ENCODE measurements around the gene DDX39A.

GRCh38 chr19:14446336-14447036 lies 27.3 kb upstream of the DDX39A start:
- no peak for TF ChIP-seq USF2 (IDR thresholded peaks at IDR 0.05; ENCODE audit: borderline replicate concordance, low read depth, low read length)
- no peak for TF ChIP-seq GABPA (IDR thresholded peaks at IDR 0.05; ENCODE audit: low read depth)
- TF ChIP-seq CTCF (IDR thresholded peaks at IDR 0.05) = no peak
- TF ChIP-seq RAD21 (IDR thresholded peaks at IDR 0.05; ENCODE audit: low read length) = no peak
- no peak for TF ChIP-seq SIN3A (IDR thresholded peaks at IDR 0.05; ENCODE audit: borderline replicate concordance, low read depth, low read length)
- no peak for TF ChIP-seq YY1 (IDR thresholded peaks at IDR 0.05; ENCODE audit: low read depth)
- no peak for TF ChIP-seq MXI1 (IDR thresholded peaks at IDR 0.05; ENCODE audit: low read depth, low read length)
- TF ChIP-seq ZBTB33 (IDR thresholded peaks at IDR 0.05; ENCODE audit: borderline replicate concordance, low read depth) = no peak
- no peak for TF ChIP-seq FOXM1 (IDR thresholded peaks at IDR 0.05; ENCODE audit: low read depth)
- TF ChIP-seq EP300 (IDR thresholded peaks at IDR 0.05; ENCODE audit: borderline replicate concordance in 1 of 2, low read depth in 1 of 2, low read length in 1 of 2) = no peak
- no peak for TF ChIP-seq RFX5 (IDR thresholded peaks at IDR 0.05; ENCODE audit: low read length)
- no peak for TF ChIP-seq GATA2 (CRISPR knock-in tag; IDR thresholded peaks at IDR 0.05)
- no peak for TF ChIP-seq REST (IDR thresholded peaks at IDR 0.05; ENCODE audit: low read depth, low read length)
